Glutamatergic neuron (in vitro differentiated cells): ENCODE results near the gene PRMT7. TPM values are rescaled to one million over a fixed set of nuclear protein-coding genes. Genes with fewer than 3 reads are reported as not detected.

ENCODE experiments used
- DNase-seq: peaks from one replicate; pipeline ENCODE4 v3.0.0; 2022
- H3K27ac Mint-ChIP-seq: one replicate; pipeline ENCODE4 v1.8.0; 2020; ENCODE audit warnings: mild to moderate bottlenecking, mixed read lengths, inconsistent platforms; ENCODE audit not compliant: unreplicated experiment
- H3K27me3 Mint-ChIP-seq: one replicate; pipeline ENCODE4 v1.8.0; 2020; ENCODE audit warnings: mild to moderate bottlenecking, moderate library complexity, mixed read lengths, inconsistent platforms; ENCODE audit not compliant: unreplicated experiment
- H3K36me3 Mint-ChIP-seq: one replicate; pipeline ENCODE4 v1.8.0; 2020; ENCODE audit warnings: mild to moderate bottlenecking, mixed read lengths, inconsistent platforms; ENCODE audit not compliant: unreplicated experiment
- H3K4me1 Mint-ChIP-seq: one replicate; pipeline ENCODE4 v1.8.0; 2020; ENCODE audit warnings: mild to moderate bottlenecking, low read depth, mixed read lengths, inconsistent platforms; ENCODE audit not compliant: unreplicated experiment
- H3K4me3 Mint-ChIP-seq: one replicate; pipeline ENCODE4 v1.8.0; 2020; ENCODE audit warnings: mild to moderate bottlenecking, mixed read lengths, inconsistent platforms; ENCODE audit not compliant: unreplicated experiment
- H3K9me3 Mint-ChIP-seq: one replicate; pipeline ENCODE4 v1.8.0; 2020; ENCODE audit warnings: mild to moderate bottlenecking, moderate library complexity, mixed read lengths, inconsistent platforms; ENCODE audit not compliant: unreplicated experiment
- CTCF ChIP-seq: fragments of 200-600 bp; sonication (generic); IDR thresholded peaks from one replicate; pipeline ENCODE4 v1.5.0; 2021; ENCODE audit not compliant: partially characterized antibody, unreplicated experiment
- total RNA-seq: library from RNA; stranded (reverse); fragmentation: NEBNext Ultra II Directional; extraction: Animal tissue kit (Norgen Biotek cat#: 25700); gene quantifications from one replicate; pipeline ENCODE4 v1.2.1, GENCODE V29; 2021; ENCODE audit not compliant: unreplicated experiment

The PRMT7 gene
- total RNA-seq, 1 donor from 2014 or later, result 62.7 TPM

- Mint-ChIP-seq H3K4me3 (no peak overlapping the region), H3K9me3 (peaks cover 10% of the 10 kb centered on the region), H3K4me1 (peaks cover 28% of the 10 kb centered on the region), H3K27ac (no peak overlapping the region), H3K27me3 (peaks cover 3% of the 10 kb centered on the region), H3K36me3 (peaks cover 7% of the 10 kb centered on the region)
- TF ChIP-seq CTCF, result no peak
- DNase-seq, result peak; percentile 5
These were observed 73.0 kb downstream of the PRMT7 start for GRCh38 chr16:68383858-68384257.

GRCh38 chr16:68384288-68385161 is 73.7 kb downstream of the PRMT7 start:
- no peak overlapping the region for H3K27ac Mint-ChIP-seq
- peaks cover 3% of the 10 kb centered on the region for H3K27me3 Mint-ChIP-seq
- H3K36me3 Mint-ChIP-seq, result peaks cover 7% of the 10 kb centered on the region
- DNase-seq, result peak; percentile 16
- H3K4me1 Mint-ChIP-seq, result peaks cover 21% of the 10 kb centered on the region
- peaks cover 12% of the 10 kb centered on the region for H3K9me3 Mint-ChIP-seq
- no peak overlapping the region for H3K4me3 Mint-ChIP-seq
- TF ChIP-seq CTCF, result no peak

GRCh38 chr16:68385371-68385770 is 74.6 kb downstream of the PRMT7 start:
- Mint-ChIP-seq H3K36me3 (peaks cover 7% of the 10 kb centered on the region), H3K9me3 (peaks cover 15% of the 10 kb centered on the region), H3K27ac (no peak overlapping the region), H3K27me3 (peaks cover 3% of the 10 kb centered on the region), H3K4me3 (no peak overlapping the region), H3K4me1 (peaks cover 20% of the 10 kb centered on the region)
- TF ChIP-seq CTCF, result no peak
- no peak for DNase-seq

- peaks cover 5% of the 10 kb centered on the region for H3K27me3 Mint-ChIP-seq
- peaks cover 3% of the 10 kb centered on the region for H3K36me3 Mint-ChIP-seq
- DNase-seq, result no peak
- no peak for TF ChIP-seq CTCF
- H3K27ac Mint-ChIP-seq, result no peak overlapping the region
- peaks cover 13% of the 10 kb centered on the region for H3K9me3 Mint-ChIP-seq
- no peak overlapping the region for H3K4me3 Mint-ChIP-seq
- peaks cover 20% of the 10 kb centered on the region for H3K4me1 Mint-ChIP-seq
These were observed 75.8 kb downstream of the PRMT7 start for GRCh38 chr16:68386628-68387027.

GRCh38 chr16:68387301-68387700 is 76.5 kb downstream of the PRMT7 start:
- DNase-seq, result no peak
- Mint-ChIP-seq H3K27me3 (peaks cover 5% of the 10 kb centered on the region), H3K9me3 (peaks cover 10% of the 10 kb centered on the region), H3K4me1 (peaks cover 18% of the 10 kb centered on the region), H3K4me3 (no peak overlapping the region), H3K36me3 (no peaks in the 10 kb centered on the region), H3K27ac (no peak overlapping the region)
- no peak for TF ChIP-seq CTCF
